GM12892 (cell line): ENCODE data around the gene OSBPL10.

Experiments
- POLR2A ChIP-seq: IDR thresholded peaks from 2 replicates; pipeline ENCODE4 v1.6.1; 2011; ENCODE audit warnings: low read depth, low read length, control low read depth
- TAF1 ChIP-seq: IDR thresholded peaks from 2 replicates; pipeline ENCODE4 v1.6.1; 2011; ENCODE audit warnings: low read depth, mild to moderate bottlenecking, control low read depth, low read length, borderline replicate concordance

- TF ChIP-seq POLR2A (no peak), TAF1 (no peak)
These were observed 149.5 kb downstream of the OSBPL10 start for GRCh38 chr3:31831591-31831990.
